Lower leg skin (tissue), 3 donors: ENCODE data around the gene ITSN1.

Experiments
- POLR2A ChIP-seq, 2 donors: fragments of 450-650 bp; IDR thresholded peaks; one replicate each; pipeline ENCODE4 v1.6.1; 2016 to 2017; ENCODE audit warnings: antibody characterized with exemption in 2 of 2, mild to moderate bottlenecking in 1 of 2, moderate library complexity in 1 of 2
- TF ChIP-seq, protein P1 (sequence below), 3 donors: fragments of 450-650 bp; IDR thresholded peaks; one replicate each; pipeline ENCODE4 v1.5.1; 2016; ENCODE audit warnings: antibody characterized with exemption in 3 of 3, mild to moderate bottlenecking in 3 of 3, moderate library complexity in 2 of 3

DNA sequence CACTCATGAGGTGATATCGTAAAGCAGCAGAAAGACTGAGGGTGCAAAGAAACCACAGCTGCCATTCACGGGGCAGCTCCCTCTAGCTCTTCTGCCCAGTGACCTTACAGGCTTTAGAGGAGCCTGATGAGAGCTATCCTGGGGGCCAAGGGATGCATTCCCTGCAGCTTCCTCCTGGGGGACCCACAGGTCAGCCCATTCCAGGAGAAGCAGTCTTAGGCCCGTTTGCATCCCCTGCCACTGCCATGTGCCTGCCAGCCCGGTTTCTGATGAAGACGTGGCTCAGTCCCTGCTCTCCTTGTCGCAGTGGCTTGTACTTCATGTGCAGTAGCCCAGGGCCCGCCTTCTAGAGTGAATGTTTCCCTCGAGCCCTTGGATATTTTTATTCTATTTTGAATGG is 250.6 kb downstream of the ITSN1 start:
- TF ChIP-seq, protein P1, sequence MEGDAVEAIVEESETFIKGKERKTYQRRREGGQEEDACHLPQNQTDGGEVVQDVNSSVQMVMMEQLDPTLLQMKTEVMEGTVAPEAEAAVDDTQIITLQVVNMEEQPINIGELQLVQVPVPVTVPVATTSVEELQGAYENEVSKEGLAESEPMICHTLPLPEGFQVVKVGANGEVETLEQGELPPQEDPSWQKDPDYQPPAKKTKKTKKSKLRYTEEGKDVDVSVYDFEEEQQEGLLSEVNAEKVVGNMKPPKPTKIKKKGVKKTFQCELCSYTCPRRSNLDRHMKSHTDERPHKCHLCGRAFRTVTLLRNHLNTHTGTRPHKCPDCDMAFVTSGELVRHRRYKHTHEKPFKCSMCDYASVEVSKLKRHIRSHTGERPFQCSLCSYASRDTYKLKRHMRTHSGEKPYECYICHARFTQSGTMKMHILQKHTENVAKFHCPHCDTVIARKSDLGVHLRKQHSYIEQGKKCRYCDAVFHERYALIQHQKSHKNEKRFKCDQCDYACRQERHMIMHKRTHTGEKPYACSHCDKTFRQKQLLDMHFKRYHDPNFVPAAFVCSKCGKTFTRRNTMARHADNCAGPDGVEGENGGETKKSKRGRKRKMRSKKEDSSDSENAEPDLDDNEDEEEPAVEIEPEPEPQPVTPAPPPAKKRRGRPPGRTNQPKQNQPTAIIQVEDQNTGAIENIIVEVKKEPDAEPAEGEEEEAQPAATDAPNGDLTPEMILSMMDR (IDR thresholded peaks at IDR 0.05), result no peak
- no peak for TF ChIP-seq POLR2A (IDR thresholded peaks at IDR 0.05)
